Smooth muscle cell (in vitro differentiated cells): ENCODE measurements around the gene NAT9. TPM values are rescaled to one million over a fixed set of nuclear protein-coding genes. Genes with fewer than 3 reads are reported as not detected.

ENCODE experiments used
- DNase-seq: peaks from one replicate; lab custom pipeline; 2025; ENCODE audit not compliant: unreplicated experiment; lab: John Stamatoyannopoulos, UW
- H2AFZ ChIP-seq: fragments of 200-600 bp; sonication (generic); 2 replicates; pipeline ENCODE4 v1.6.0; 2016; ENCODE audit warnings: antibody characterized with exemption, low read depth, mild to moderate bottlenecking
- H3F3A ChIP-seq: fragments of 200-600 bp; sonication (generic); 2 replicates; pipeline ENCODE4 v1.6.0; 2017; ENCODE audit warnings: antibody characterized with exemption, low read depth
- H3K27ac ChIP-seq: fragments of 200-600 bp; sonication (generic); 2 replicates; pipeline ENCODE4 v1.5.1; 2016; ENCODE audit warnings: low read depth, mild to moderate bottlenecking
- H3K27me3 ChIP-seq: fragments of 200-600 bp; sonication (generic); 2 replicates; pipeline ENCODE4 v1.6.1; 2016; ENCODE audit warnings: low read depth, mild to moderate bottlenecking
- H3K36me3 ChIP-seq: fragments of 200-600 bp; sonication (generic); 2 replicates; pipeline ENCODE4 v1.5.1; 2016; ENCODE audit warnings: low read depth
- H3K4me1 ChIP-seq: fragments of 200-600 bp; sonication (generic); 2 replicates; pipeline ENCODE4 v1.5.1; 2016; ENCODE audit warnings: low read depth
- H3K4me2 ChIP-seq: fragments of 200-600 bp; sonication (generic); 2 replicates; pipeline ENCODE4 v1.6.0; 2016; ENCODE audit warnings: mild to moderate bottlenecking
- H3K4me3 ChIP-seq: fragments of 200-600 bp; sonication (generic); 2 replicates; pipeline ENCODE4 v1.5.1; 2016; ENCODE audit warnings: mild to moderate bottlenecking
- H3K79me2 ChIP-seq: fragments of 200-600 bp; sonication (generic); 2 replicates; pipeline ENCODE4 v1.6.0; 2016; ENCODE audit warnings: low read depth, mild to moderate bottlenecking
- H3K9ac ChIP-seq: fragments of 200-600 bp; sonication (generic); 2 replicates; pipeline ENCODE4 v1.6.0; 2016; ENCODE audit warnings: low read depth
- H3K9me3 ChIP-seq: fragments of 200-600 bp; sonication (generic); replicated peaks from 2 replicates; pipeline ENCODE4 v1.5.1; 2016; ENCODE audit warnings: low read depth
- H4K20me1 ChIP-seq: fragments of 200-600 bp; sonication (generic); 2 replicates; pipeline ENCODE4 v1.6.0; 2016; ENCODE audit warnings: low read depth
- WGBS: methylation state at CpG from one replicate; pipeline ENCODE4 v1.1.7; 2016; ENCODE audit warnings: low lambda C conversion rate; 5-methylcytosine and 5-hydroxymethylcytosine counted together
- polyA plus RNA-seq: library from polyadenylated mRNA; unstranded; fragments of >200 nt; fragmentation: Nextera tagmentation; extraction: Ambion mirVana; gene quantifications from 2 replicates; pipeline ENCODE4 v1.2.1, GENCODE V29; 2016
- total RNA-seq: library from RNA; depleted of rRNA; stranded (reverse); fragments of >200 nt; gene quantifications from 2 replicates; pipeline ENCODE4 v1.2.3, GENCODE V29; 2014
- TF ChIP-seq, protein P1 (sequence below): fragments of 200-600 bp; sonication (generic); IDR thresholded peaks from 2 replicates; pipeline ENCODE4 v1.5.1; 2017; ENCODE audit warnings: borderline replicate concordance, mild to moderate bottlenecking, antibody characterized with exemption; ENCODE audit not compliant: insufficient read depth, poor library complexity, severe bottlenecking

NAT9 gene
- total and polyA plus RNA-seq, 2 experiments from 2014 or later = 21.4 to 42.5 TPM

DNA sequence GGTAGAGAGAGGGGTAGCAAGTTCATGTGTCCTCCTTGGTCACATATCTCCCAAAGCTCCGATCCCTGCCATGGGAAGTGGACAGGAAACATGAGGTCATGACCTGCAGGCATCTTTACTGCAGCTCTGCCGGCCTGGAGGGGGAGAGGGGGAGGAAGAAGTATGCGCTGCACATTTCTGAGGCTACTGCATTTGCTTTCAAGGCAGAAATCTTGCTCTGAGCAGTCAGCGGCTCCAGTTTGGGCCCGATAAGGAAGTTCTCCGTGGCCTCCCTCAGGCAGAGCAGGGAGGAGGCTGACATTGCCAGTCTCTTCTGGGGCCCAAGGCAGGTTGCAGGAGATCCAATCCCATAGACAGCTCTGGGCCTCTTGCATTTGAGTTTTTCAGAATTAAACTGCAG is 29.2 kb downstream of the NAT9 start:
- 2% methylated on average over 6 of the region's 6 CpGs for WGBS
- Histone ChIP-seq H3K27ac (no peak overlapping the region), H3F3A (peaks cover 18% of the 10 kb centered on the region), H3K4me3 (no peak overlapping the region), H3K4me1 (peaks cover 43% of the 10 kb centered on the region), H2AFZ (no peak overlapping the region), H4K20me1 (no peaks in the 10 kb centered on the region), H3K27me3 (no peaks in the 10 kb centered on the region), H3K9ac (no peak overlapping the region), H3K79me2 (no peaks in the 10 kb centered on the region), H3K36me3 (no peaks in the 10 kb centered on the region), H3K4me2 (peak overlapping the region; percentile 51), H3K9me3 (no peaks in the 10 kb centered on the region)
- DNase-seq = no peak
- TF ChIP-seq, protein P1, sequence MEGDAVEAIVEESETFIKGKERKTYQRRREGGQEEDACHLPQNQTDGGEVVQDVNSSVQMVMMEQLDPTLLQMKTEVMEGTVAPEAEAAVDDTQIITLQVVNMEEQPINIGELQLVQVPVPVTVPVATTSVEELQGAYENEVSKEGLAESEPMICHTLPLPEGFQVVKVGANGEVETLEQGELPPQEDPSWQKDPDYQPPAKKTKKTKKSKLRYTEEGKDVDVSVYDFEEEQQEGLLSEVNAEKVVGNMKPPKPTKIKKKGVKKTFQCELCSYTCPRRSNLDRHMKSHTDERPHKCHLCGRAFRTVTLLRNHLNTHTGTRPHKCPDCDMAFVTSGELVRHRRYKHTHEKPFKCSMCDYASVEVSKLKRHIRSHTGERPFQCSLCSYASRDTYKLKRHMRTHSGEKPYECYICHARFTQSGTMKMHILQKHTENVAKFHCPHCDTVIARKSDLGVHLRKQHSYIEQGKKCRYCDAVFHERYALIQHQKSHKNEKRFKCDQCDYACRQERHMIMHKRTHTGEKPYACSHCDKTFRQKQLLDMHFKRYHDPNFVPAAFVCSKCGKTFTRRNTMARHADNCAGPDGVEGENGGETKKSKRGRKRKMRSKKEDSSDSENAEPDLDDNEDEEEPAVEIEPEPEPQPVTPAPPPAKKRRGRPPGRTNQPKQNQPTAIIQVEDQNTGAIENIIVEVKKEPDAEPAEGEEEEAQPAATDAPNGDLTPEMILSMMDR = no peak

DNA sequence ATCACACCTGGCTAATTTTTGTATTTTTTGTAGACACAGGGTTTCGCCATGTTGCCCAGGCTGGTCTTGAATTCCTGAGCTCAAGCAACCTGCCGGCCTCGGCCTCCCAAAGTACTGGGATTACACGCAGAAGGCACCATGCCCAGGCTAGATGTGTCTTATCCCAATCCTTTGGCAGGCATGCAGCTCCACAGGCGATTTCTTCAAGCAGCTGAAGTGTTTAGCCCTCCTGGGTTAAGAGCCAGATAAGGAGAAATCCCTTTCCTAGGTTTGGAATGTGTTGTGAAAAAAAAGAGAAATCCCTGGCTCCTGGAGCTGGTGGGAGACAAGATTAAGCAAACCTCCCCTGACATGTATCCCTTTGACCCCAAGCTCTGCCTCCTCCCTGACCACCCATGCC is 29.8 kb downstream of the NAT9 start:
- no peak for DNase-seq
- H3K9me3 ChIP-seq = no peaks in the 10 kb centered on the region
- 45% methylated on average over 5 of the region's 5 CpGs for WGBS
- H3K9ac ChIP-seq = no peak overlapping the region
- no peaks in the 10 kb centered on the region for H4K20me1 ChIP-seq
- TF ChIP-seq, protein P1 = no peak
- no peaks in the 10 kb centered on the region for H3K27me3 ChIP-seq
- no peak overlapping the region for H3K4me3 ChIP-seq
- peak overlapping the region; percentile 51 for H3K4me2 ChIP-seq
- peaks cover 43% of the 10 kb centered on the region for H3K4me1 ChIP-seq
- H2AFZ ChIP-seq = no peak overlapping the region
- H3K27ac ChIP-seq = no peak overlapping the region
- H3K36me3 ChIP-seq = no peaks in the 10 kb centered on the region
- peaks cover 18% of the 10 kb centered on the region for H3F3A ChIP-seq
- no peaks in the 10 kb centered on the region for H3K79me2 ChIP-seq

DNA sequence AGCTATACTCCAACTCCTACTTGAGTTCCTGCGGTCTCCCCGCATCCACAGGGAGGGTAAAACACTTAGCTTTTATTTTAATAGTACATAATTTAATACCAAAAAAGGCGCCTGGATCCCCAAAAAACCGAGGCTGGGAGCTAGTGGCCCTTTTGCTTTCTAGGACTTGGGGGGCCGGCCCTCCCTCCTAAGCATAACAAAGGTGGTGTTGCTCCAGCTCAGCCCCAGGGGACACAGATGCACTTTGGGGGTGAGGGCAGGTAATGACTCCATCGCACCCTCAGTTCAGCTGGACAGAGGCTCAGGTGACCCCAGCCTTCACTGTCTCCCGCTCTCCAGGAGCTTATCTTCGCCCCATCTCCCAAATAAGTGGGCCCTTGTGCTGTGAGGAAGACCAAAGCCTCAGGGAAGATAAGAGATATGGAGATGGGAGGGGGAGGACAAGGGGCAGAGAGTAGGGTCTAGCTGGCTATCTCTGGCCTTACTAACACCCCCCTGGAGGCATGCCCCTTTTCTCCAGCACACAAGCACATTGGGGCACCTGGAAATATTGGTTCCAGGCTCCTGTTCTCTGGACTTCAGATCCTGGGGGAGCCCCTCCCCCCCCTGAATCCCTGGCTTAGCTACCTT is 30.5 kb downstream of the NAT9 start:
- H3K36me3 ChIP-seq = no peaks in the 10 kb centered on the region
- H3K4me1 ChIP-seq = peaks cover 38% of the 10 kb centered on the region
- no peak overlapping the region for H3K27ac ChIP-seq
- H3K9me3 ChIP-seq = no peaks in the 10 kb centered on the region
- TF ChIP-seq, protein P1 = no peak
- no peak overlapping the region for H3K9ac ChIP-seq
- H3K79me2 ChIP-seq = no peaks in the 10 kb centered on the region
- H4K20me1 ChIP-seq = no peaks in the 10 kb centered on the region
- WGBS = 84% methylated on average over 8 of the region's 8 CpGs
- peaks cover 18% of the 10 kb centered on the region for H3F3A ChIP-seq
- H2AFZ ChIP-seq = no peak overlapping the region
- no peaks in the 10 kb centered on the region for H3K27me3 ChIP-seq
- no peak overlapping the region for H3K4me3 ChIP-seq
- no peak overlapping the region for H3K4me2 ChIP-seq
- DNase-seq = no peak
